OCI-LY7 (cell line): ENCODE results near the gene USP11. TPM values are rescaled to one million over a fixed set of nuclear protein-coding genes. Genes with fewer than 3 reads are reported as not detected.
A peak's percentile ranks its signal among the peaks of the same experiment; 100 is the strongest.

ENCODE experiments used
- BruUV-seq: library from RNA; stranded (reverse); fragments of 400-500 nt; replicated peaks from 2 replicates; lab custom pipeline; 2021; lab: Mats Ljungman, UMichigan
- CTCF ChIA-PET: fragments of 300-600 bp; sonication (Branson Sonifier 250); formaldehyde crosslinking; loops from one replicate; lab custom pipeline; 2022; ENCODE audit warnings: antibody characterized with exemption; ENCODE audit not compliant: unreplicated experiment; lab: Charles Lee
- POLR2A ChIA-PET: fragments of 300-600 bp; sonication (Branson Sonifier 250); formaldehyde crosslinking; loops from one replicate; lab custom pipeline; 2022; ENCODE audit warnings: antibody characterized with exemption; lab: Charles Lee
- DNase-seq: peaks from one replicate; pipeline ENCODE4 v3.0.0-alpha.2; 2015; ENCODE audit warnings: low spot score
- H2AFZ ChIP-seq: fragments of 200-600 bp; sonication (generic), shearing (Covaris generic); 2 replicates; pipeline ENCODE4 v1.6.1; 2014; ENCODE audit warnings: mild to moderate bottlenecking, antibody characterized with exemption, low read length, moderate library complexity
- H3K27ac ChIP-seq: fragments of 200-600 bp; sonication (generic); 2 replicates; pipeline ENCODE4 v1.5.1; 2014; ENCODE audit warnings: mixed run types, low read depth, mild to moderate bottlenecking, moderate library complexity, low read length, inconsistent platforms; ENCODE audit not compliant: poor library complexity, severe bottlenecking
- H3K36me3 ChIP-seq: fragments of 200-600 bp; sonication (generic); 2 replicates; pipeline ENCODE4 v1.6.1; 2014; ENCODE audit warnings: mild to moderate bottlenecking, antibody characterized with exemption, low read length, moderate library complexity, mixed read lengths; ENCODE audit not compliant: insufficient read depth
- H3K4me1 ChIP-seq: fragments of 200-600 bp; sonication (generic); 2 replicates; pipeline ENCODE4 v1.5.1; 2014; ENCODE audit warnings: mild to moderate bottlenecking, low read length; ENCODE audit not compliant: insufficient read depth, poor library complexity, severe bottlenecking
- H3K4me2 ChIP-seq: fragments of 200-600 bp; sonication (generic); 2 replicates; pipeline ENCODE4 v1.6.1; 2014; ENCODE audit warnings: mild to moderate bottlenecking, low read length
- H3K4me3 ChIP-seq: fragments of 200-600 bp; sonication (generic); 2 replicates; pipeline ENCODE4 v1.5.1; 2014; ENCODE audit warnings: mild to moderate bottlenecking, low read depth, low read length; ENCODE audit not compliant: poor library complexity, severe bottlenecking
- H3K79me2 ChIP-seq: fragments of 200-600 bp; sonication (generic); 2 replicates; pipeline ENCODE4 v1.6.1; 2016; ENCODE audit warnings: low read depth, mild to moderate bottlenecking, low read length, moderate library complexity, mixed read lengths; ENCODE audit not compliant: insufficient read depth
- H3K9me2 ChIP-seq: fragments of 200-600 bp; sonication (generic); 2 replicates; pipeline ENCODE4 v1.6.1; 2016; ENCODE audit warnings: mild to moderate bottlenecking, low read length, mixed read lengths; ENCODE audit not compliant: insufficient read depth
- H3K9me3 ChIP-seq: fragments of 200-600 bp; sonication (generic); 2 replicates; pipeline ENCODE4 v1.6.1; 2014; ENCODE audit warnings: mild to moderate bottlenecking, mixed run types, low read length, mixed read lengths
- H4K20me1 ChIP-seq: fragments of 200-600 bp; sonication (generic); 2 replicates; pipeline ENCODE4 v1.6.1; 2014; ENCODE audit warnings: mild to moderate bottlenecking, antibody characterized with exemption, low read length, moderate library complexity, mixed read lengths; ENCODE audit not compliant: insufficient read depth
- CTCF ChIP-seq: fragments of 200-600 bp; sonication (generic); conservative IDR thresholded peaks from 2 replicates; pipeline ENCODE4 v1.5.1; 2014; ENCODE audit warnings: mild to moderate bottlenecking, antibody characterized with exemption, low read length, moderate library complexity, mixed read lengths
- EZH2phosphoT487 ChIP-seq: fragments of 200-600 bp; sonication (generic); IDR thresholded peaks from 2 replicates; pipeline ENCODE4 v1.6.1; 2018; ENCODE audit warnings: low read depth, borderline replicate concordance, mild to moderate bottlenecking, mixed run types, antibody characterized with exemption, low read length, moderate library complexity, mixed read lengths
- intact Hi-C: fragments of 100-400 bp; cut with micrococcal nuclease; formaldehyde crosslinking; loops from one replicate; pipeline ENCODE4 v1.10.0; 2022; ENCODE audit not compliant: unreplicated experiment
- total RNA-seq, 2 experiments: library from RNA; depleted of rRNA in 1 of 2; stranded (reverse); fragments of >200 nt in 1 of 2; shearing (Covaris generic) in 1 of 2; gene quantifications; 2 replicates each; pipeline ENCODE4 v1.2.3, GENCODE V29; 2014 to 2022

The USP11 gene
- total RNA-seq, 2 experiments from 2014 or later, result 46.5 to 91.8 TPM

- H3K4me3 ChIP-seq, result peak within 1 kb of the TSS; percentile 98
- H2AFZ ChIP-seq, result peak within 1 kb of the TSS; percentile 49; the same call in 1 of the 2 replicates
- H4K20me1 ChIP-seq, result peaks cover 16% of the 10 kb centered on the region
- CTCF ChIA-PET, result no interaction called here
- H3K79me2 ChIP-seq, result peaks cover 38% of the 10 kb centered on the region
- peaks cover 26% of the 10 kb centered on the region for H3K4me1 ChIP-seq
- no peaks in the 10 kb centered on the region for H3K9me3 ChIP-seq
- intact Hi-C loops, result loop anchor here (1.0 to 2.0 kb wide), 4 partner anchors 15 to 432 kb away; partner anchors contain the start of genes ELK1, UBA1 and USP11
- H3K27ac ChIP-seq, result peak within 1 kb of the TSS; percentile 80
- H3K4me2 ChIP-seq, result peak within 1 kb of the TSS; percentile 96
- TF ChIP-seq CTCF (no peak), EZH2phosphoT487 (no peak)
- H3K9me2 ChIP-seq, result no peaks in the 10 kb centered on the region
- BruUV-seq, result no TSS peak
- peaks cover 60% of the 10 kb centered on the region for H3K36me3 ChIP-seq
- peak; percentile 83 for DNase-seq
- POLR2A ChIA-PET, result interaction anchor here (0.6 to 1.3 kb wide), 5 partner anchors 11 to 99 kb away, joined by 3 to 8 read pairs (median 3); no protein-coding TSS in a partner anchor
These were observed 14.4 kb upstream of the USP11 start, which contains the start of gene CDK16 for GRCh38 chrX:47218280-47218919. Gene CDK16 (plus strand): TSS chrX:47218681. CDS start chrX:47223558, 4,877 bp downstream.

DNA sequence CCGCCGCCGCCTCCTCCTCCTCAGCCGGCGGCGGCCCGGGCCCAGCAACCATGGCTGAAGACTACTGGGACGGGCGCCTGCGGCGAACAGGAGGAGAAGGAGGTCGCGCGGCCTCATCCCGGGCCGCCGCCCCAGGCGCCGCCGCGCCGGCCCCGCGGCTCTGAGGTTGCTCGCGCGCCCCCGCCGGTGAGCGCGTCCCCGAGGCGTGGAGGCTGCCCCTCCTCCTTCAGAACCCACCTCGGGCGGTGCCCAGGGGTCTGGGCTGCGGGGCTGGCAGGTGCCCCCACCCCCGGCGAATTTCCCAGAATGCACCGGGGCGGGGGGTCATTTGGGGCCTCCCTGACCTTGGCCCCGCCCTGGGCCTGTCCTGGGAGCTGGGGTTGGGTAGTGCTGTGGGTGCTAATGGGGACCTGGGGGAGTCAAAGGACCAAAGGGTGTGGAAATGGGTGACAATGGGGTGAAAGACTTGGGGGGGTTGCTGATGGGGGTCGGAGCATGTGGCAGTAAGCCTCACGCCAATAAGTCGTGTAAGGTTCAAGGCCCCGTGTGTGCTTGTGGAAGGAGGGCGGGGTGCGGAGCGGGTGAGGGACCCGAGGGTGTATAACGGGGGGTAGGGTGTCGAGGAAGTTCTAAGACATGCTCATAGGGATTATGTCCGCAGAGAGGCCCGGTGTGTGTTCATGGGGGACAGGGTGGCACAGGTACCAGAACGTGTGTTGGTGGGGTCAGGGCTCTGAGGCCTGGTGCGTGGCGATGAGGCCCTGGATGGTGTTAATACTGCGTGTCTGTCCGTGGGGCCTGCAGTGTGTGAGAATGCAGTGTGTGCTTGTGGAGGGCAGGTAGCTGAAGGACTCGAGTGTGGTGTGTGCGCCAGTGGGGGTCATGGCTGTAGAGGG lies 13.6 kb upstream of the USP11 start:
- DNase-seq, result peak; percentile 57
- no peaks in the 10 kb centered on the region for H3K9me2 ChIP-seq
- POLR2A ChIA-PET, result no interaction called here
- CTCF ChIA-PET, result no interaction called here
- H4K20me1 ChIP-seq, result peaks cover 16% of the 10 kb centered on the region
- TF ChIP-seq EZH2phosphoT487, result no peak
- no peak for TF ChIP-seq CTCF
- peak overlapping the region; percentile 98 for H3K4me3 ChIP-seq
- peaks cover 26% of the 10 kb centered on the region for H3K4me1 ChIP-seq
- no TSS peak for BruUV-seq
- H3K79me2 ChIP-seq, result peaks cover 38% of the 10 kb centered on the region
- intact Hi-C loops, result loop anchor here (1.0 to 2.0 kb wide), 5 partner anchors 14 to 432 kb away; partner anchors contain the start of genes ELK1, UBA1 and USP11
- peaks cover 61% of the 10 kb centered on the region for H3K36me3 ChIP-seq
- no peaks in the 10 kb centered on the region for H3K9me3 ChIP-seq
- H2AFZ ChIP-seq, result no peak overlapping the region
- peak overlapping the region; percentile 80 for H3K27ac ChIP-seq
- peak overlapping the region; percentile 96 for H3K4me2 ChIP-seq
